RWPE1 (cell line): ENCODE measurements around the gene ZNF670.

Experiments
- CTCF ChIA-PET: fragments of 350-600 bp; sonication (Branson Sonifier 250); formaldehyde crosslinking; extraction: SDS; loops from one replicate; lab custom pipeline; 2021; lab: Yijun Ruan, JAX
- POLR2A ChIA-PET: fragments of 400-600 bp; formaldehyde crosslinking; extraction: SDS; loops from one replicate; lab custom pipeline; 2020; ENCODE audit warnings: antibody characterized with exemption; ENCODE audit not compliant: low non-redundant PET; lab: Yijun Ruan, JAX
- DNase-seq: peaks from one replicate; pipeline ENCODE4 v3.0.0; 2012; ENCODE audit warnings: low spot score
- H3K27ac ChIP-seq: fragments of 450-650 bp; 2 replicates; pipeline ENCODE4 v1.5.1; 2017
- TF ChIP-seq, protein P1 (sequence below): fragments of 450-650 bp; conservative IDR thresholded peaks from 2 replicates; pipeline ENCODE4 v1.5.1; 2017; ENCODE audit warnings: low read depth, mild to moderate bottlenecking

The ZNF670 gene

DNA sequence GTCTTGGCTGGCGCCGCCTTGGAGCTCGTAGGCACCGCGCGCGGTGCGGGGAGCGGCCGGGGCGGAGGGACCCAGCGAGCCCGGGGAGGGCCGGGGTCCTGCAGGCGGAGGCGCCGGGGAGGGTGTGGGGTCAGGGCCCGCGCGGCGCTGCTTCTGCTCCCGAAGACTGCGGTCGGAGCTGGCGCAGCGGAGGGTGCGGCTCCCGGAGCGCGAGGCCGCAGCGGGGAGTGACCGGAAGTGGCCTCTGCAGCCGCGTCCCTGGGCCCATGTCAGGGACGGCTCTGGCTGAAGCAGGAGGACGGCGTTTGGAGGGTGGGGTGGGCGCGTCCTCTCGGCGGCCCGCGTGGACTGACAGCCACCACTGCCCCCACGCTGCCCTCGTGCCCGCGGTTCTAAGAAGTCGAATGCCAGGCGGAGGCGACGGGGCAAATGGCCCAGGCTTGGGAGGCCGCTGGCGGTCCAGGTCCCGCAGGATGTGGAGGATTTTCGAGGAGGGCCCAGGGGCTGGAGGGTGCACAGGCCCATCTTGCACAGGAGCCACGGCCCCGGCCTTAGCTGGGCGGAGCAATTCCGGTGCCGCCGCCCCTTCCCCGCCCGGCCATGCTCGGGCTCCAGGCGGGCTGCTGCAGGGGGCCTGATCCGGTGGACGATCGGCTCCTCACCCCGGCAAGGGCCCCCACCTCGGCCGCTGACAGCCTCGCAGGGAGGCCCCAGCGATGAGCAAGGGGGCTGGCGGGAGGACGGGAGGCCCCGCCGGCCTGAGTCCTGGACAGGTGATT lies 33.3 kb upstream of the ZNF670 start:
- ChIA-PET CTCF (no interaction called here), POLR2A (no interaction called here)
- peak; percentile 12 for DNase-seq
- TF ChIP-seq, protein P1, sequence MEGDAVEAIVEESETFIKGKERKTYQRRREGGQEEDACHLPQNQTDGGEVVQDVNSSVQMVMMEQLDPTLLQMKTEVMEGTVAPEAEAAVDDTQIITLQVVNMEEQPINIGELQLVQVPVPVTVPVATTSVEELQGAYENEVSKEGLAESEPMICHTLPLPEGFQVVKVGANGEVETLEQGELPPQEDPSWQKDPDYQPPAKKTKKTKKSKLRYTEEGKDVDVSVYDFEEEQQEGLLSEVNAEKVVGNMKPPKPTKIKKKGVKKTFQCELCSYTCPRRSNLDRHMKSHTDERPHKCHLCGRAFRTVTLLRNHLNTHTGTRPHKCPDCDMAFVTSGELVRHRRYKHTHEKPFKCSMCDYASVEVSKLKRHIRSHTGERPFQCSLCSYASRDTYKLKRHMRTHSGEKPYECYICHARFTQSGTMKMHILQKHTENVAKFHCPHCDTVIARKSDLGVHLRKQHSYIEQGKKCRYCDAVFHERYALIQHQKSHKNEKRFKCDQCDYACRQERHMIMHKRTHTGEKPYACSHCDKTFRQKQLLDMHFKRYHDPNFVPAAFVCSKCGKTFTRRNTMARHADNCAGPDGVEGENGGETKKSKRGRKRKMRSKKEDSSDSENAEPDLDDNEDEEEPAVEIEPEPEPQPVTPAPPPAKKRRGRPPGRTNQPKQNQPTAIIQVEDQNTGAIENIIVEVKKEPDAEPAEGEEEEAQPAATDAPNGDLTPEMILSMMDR = no peak
- H3K27ac ChIP-seq = peak overlapping the region; percentile 72

DNA sequence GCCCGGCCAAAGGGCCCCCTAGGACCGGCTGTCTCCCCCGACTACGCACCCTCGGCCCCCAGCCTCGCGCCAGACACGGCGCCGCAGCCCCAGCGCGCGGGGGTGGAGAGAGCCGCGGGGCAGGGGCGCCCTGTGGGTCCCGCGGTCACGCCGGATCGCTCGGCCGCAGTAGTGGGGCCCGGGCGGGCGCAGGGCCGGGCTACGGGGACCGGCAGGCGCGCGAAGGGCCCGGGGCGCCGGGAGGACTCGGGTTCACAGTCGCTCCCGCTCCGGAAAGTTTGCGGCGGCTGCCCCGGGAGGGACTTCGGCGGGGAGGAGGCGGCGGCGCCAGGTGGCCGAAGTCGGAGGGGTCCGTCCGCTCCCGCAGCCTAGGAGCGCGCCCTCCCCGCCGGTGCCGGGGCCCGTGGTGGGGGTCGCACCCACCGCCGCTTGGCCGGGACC lies 32.7 kb upstream of the ZNF670 start:
- peak overlapping the region; percentile 72 for H3K27ac ChIP-seq
- POLR2A ChIA-PET = no interaction called here
- CTCF ChIA-PET = no interaction called here
- DNase-seq = no peak
- TF ChIP-seq, protein P1 = no peak

DNA sequence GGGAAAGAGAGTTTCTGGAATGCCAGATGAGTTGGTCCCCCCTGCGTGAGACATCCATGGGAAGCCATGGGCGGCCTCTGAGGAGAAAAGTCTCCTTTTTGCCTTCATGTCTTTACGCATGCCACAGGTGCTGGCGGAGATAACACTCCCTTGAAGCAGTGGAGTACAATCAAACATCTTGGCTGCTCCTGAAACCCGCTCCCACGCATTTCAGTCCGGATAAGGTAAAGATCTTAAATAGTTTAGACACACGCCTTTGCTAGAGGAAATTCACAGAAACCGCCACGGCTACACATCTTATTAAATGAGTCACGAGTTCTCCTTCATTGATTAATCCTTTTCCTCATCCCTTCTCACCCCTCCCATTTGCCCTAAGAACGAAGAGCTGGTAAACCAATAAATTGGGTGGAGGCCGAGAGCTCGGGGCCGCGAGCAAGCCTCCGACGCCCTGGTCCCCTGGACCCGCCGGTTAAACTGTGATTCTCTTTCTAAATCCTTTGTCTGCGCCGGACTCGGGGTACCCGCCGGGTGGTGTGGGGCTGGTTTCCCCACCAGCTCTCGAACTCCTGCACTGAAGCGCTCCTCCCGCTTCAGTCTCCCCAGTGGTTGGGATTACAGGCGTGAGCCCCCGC lies 32.1 kb upstream of the ZNF670 start:
- H3K27ac ChIP-seq = peak overlapping the region; percentile 72
- ChIA-PET CTCF (no interaction called here), POLR2A (no interaction called here)
- DNase-seq = no peak
- TF ChIP-seq, protein P1 = no peak

DNA sequence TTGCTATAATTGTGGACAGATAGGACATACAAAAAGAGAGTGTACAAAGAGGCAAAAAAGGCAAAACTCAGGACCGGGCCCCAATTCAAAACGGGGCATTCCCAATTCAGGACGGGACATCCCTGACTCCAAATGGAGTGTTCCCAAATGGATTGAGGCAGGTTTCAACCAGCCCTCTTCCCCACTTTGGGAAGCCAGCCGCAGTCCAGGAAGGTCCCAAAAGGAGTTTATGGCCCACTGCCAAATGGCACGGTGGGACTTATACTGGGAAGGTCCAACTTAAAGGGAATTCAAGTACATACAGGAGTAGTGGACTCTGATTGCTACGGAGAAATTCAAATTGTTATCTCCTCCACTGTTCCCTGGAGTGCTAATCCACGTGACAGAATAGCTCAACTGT lies 29.1 kb upstream of the ZNF670 start:
- TF ChIP-seq, protein P1 = no peak
- CTCF ChIA-PET = no interaction called here
- DNase-seq = no peak
- POLR2A ChIA-PET = no interaction called here
- no peak overlapping the region for H3K27ac ChIP-seq

DNA sequence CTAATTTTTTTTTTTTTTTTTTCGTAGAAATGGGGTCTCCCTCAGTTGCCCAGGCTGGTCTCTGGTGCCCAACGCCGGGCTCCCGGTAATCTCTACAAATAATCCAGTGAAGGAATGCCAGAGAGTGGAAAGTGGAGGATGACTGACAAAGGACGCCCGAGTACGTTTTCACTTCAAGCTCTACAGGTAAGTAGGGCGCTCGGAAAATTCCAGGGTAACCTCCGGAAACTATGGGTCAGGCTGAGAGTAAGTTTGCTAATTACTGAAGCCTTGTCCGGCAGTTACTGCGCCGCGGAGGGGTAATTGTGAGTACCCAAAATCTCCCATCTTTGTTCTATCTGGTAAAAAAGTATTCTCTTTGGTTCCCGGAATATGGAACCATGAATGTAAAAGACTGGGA lies 27.4 kb upstream of the ZNF670 start:
- TF ChIP-seq, protein P1 = no peak
- POLR2A ChIA-PET = no interaction called here
- H3K27ac ChIP-seq = no peak overlapping the region
- CTCF ChIA-PET = no interaction called here
- no peak for DNase-seq

DNA sequence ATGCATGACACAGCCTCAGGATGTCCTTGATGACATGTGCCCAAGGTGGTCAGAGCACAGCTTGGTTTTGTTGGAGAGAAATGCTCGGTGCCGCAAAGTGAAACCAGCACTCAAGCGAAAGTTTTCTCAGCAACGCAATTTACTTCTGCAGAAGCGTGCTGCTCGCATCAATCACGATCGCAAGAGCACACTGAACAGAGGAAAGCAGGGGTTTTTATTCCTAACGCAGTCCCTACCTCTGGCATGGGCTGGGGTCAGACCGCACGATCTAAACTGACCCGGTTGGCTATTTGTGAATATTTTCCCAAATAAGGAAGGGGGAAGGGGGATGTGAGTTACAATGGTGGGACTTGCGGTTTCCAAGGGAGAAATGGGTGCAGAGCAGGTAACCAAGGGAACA lies 26.4 kb upstream of the ZNF670 start:
- ChIA-PET CTCF (interaction anchor here (0.6 kb wide), 1 partner anchor 206 kb away, joined by 3 read pairs; no protein-coding TSS in a partner anchor), POLR2A (no interaction called here)
- TF ChIP-seq, protein P1 = no peak
- DNase-seq = no peak
- H3K27ac ChIP-seq = peak overlapping the region; percentile 95
